T-helper 1 cell treated with Interleukin-12 subunit alpha and Interleukin-12 subunit beta and Interleukin-4 antibody, amounts not matched to agents 30 ng/mL and 1 ng/mL, for 36 hours (primary cell): Measurements from ENCODE around the gene RASIP1. TPM values are rescaled to one million over a fixed set of nuclear protein-coding genes. Genes with fewer than 3 reads are reported as not detected.
"Not testable (repeated sequence)": the region's sequence is repeated elsewhere in the genome, so short reads cannot be mapped to it uniquely, and the experiment has no call there.

Experiments used
- intact Hi-C: fragments of 100-400 bp; cut with micrococcal nuclease; formaldehyde crosslinking; loops from one replicate; pipeline ENCODE4 v1.15.1; 2024
- total RNA-seq: library from RNA; stranded (reverse); gene quantifications from 2 replicates; pipeline ENCODE4 v1.2.3, GENCODE V29; 2022

The RASIP1 gene
- total RNA-seq, result 0.10 and 0.15 TPM in 2 replicates

GRCh38 chr19:48740164-48740972, at the start of gene RASIP1:
Gene RASIP1 (minus strand): TSS chr19:48740610. CDS start chr19:48740282, 328 bp downstream.
- intact Hi-C loops, result loop anchor here (2.0 kb wide), 1 partner anchor 248 kb away; no protein-coding TSS in a partner anchor

GRCh38 chr19:48787331-48787730, 46.9 kb upstream of the RASIP1 start:
- intact Hi-C loops, result loop anchor here (10.0 kb wide), 1 partner anchor 417 kb away; no protein-coding TSS in a partner anchor

GRCh38 chr19:48786422-48786821, 46.0 kb upstream of the RASIP1 start:
- intact Hi-C loops, result loop anchor here (10.0 kb wide), 1 partner anchor 418 kb away; no protein-coding TSS in a partner anchor

- intact Hi-C loops, result loop anchor here (10.0 kb wide), 1 partner anchor 420 kb away; no protein-coding TSS in a partner anchor
These were observed 44.1 kb upstream of the RASIP1 start for GRCh38 chr19:48784527-48784926.

DNA sequence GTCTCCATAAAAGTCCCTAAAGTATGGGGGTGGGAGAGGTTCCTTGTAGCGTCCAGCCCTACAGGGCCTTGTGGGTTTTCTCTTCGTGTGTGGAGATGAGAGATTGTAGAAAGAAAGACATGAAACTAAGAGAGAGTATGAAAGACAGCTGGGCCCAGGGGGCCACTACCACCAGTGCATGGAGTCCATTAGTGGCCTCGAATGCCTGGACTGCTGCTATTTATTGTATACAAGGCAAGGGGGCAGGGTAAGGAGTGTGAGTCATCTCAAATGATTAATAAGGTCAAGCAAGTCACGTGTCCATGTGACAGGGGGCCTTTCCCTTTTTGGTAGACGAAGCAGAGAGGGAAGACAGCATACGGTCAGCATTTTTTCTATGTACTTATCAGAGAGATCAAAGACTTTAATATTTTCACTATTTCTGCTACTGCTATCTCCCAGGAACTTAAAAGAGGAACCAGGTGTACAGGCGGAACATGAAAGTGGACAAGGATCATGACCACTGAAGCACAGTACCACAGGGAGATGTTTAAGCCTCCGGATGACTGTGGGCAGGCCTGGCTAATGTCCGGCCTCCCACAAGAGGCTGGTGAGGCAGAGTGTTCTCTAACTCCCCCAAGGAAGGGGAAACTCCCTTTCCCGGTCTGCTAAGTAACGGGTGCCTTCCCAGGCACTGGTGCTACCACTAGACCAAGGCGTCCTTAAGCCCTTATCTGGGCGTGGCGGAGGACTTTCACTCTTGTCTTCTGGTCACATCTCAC, 40.4 kb upstream of the RASIP1 start:
- intact Hi-C loops, result loop anchor here (10.0 kb wide), 1 partner anchor 424 kb away; no protein-coding TSS in a partner anchor

- intact Hi-C loops, result loop anchor here (10.0 kb wide), 1 partner anchor 425 kb away; no protein-coding TSS in a partner anchor
These were observed 39.2 kb upstream of the RASIP1 start for GRCh38 chr19:48779636-48780035.

DNA sequence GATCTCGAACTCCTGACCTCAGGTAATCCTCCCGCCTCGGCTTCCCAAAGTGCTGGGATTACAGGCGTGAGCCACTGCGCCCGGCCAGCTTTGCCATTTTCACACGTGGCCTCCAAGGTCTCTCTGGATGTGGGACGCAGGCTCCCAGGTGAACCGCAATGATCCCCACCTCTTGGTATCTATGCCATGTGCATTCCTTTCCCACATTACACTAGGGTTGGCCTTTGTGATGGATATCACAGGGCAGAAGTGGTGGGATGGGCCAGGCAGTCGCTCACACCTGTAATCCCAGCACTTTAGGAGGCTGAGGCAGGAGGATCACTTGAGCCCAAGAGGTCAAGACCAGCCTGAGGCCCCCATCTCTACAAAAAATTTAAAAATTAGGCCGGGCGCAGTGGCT, 37.3 kb upstream of the RASIP1 start:
- intact Hi-C loops, result no loop called here

GRCh38 chr19:48777139-48777538, 36.7 kb upstream of the RASIP1 start:
- intact Hi-C loops, result no loop called here

- intact Hi-C loops, result no loop called here
These were observed 32.1 kb upstream of the RASIP1 start for GRCh38 chr19:48772503-48772953.

- intact Hi-C loops, result no loop called here
These were observed 30.5 kb upstream of the RASIP1 start for GRCh38 chr19:48770734-48771472.

DNA sequence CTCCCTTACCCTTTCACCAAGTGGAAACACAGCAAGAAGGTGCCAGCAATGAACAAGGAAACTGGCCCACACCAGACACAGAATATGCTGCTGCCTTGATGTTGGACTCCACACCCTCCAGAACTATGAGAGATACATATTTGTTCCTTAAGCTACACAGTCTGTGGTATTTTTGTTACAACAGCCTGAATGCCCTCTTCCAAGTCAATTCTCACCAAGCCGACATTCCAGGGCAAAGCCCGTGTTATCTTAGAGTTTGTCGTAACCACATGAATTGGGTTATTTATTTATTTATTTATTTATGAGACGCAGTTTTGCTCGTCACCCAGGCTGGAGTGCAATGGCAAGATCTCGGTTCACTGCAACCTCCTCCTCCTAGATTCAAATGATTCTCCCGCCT, 29.9 kb upstream of the RASIP1 start:
- intact Hi-C loops, result no loop called here

- intact Hi-C loops, result no loop called here
These were observed 28.7 kb upstream of the RASIP1 start for GRCh38 chr19:48768994-48769713.

DNA sequence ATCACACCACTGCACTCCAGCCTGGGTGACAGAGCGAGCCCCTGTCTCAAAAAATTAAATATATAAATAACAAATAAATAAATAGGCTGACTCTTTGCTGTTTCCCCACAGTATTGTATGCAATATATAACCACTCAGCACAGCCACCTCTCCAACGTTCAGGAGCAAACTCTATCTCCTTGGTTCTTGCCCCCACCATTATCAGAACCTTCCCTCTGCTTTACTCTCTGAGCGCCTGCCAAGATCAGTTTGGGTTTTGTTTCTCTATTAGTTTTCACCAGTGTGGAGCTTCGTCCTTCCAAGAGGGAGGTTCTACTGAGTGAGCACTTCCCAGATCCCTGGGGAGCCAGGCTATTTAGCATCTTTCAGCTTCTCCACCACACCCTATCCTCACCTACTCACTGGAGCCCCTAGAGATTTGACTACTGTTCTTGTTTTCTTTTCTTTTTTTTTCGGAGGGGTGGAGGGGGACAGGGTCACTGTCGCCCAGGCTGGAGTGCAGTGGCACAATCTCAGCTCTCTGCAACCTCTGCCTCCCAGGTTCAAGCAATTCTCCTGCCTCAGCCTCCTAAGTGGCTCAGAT, 27.9 kb upstream of the RASIP1 start:
- intact Hi-C loops, result not testable (repeated sequence)

DNA sequence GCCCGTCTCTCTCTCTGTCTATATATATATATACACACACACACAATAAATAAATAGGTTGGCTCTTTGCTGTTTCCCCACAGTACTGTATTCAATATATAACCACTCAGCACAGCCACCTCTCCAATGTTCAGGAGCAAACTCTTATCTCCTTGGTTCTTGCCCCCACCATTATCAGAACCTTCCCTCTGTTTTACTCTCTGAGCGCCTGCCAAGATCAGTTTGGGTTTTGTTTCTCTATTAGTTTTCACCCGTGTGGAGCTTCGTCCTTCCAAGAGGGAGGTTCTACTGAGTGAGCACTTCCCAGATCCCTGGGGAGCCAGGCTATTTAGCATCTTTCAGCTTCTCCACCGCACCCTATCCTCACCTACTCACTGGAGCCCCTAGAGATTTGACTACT, 25.4 kb upstream of the RASIP1 start:
- intact Hi-C loops, result not testable (repeated sequence)

- intact Hi-C loops, result no loop called here
These were observed 20.2 kb upstream of the RASIP1 start for GRCh38 chr19:48760504-48761205.

- intact Hi-C loops, result no loop called here
These were observed 17.3 kb upstream of the RASIP1 start for GRCh38 chr19:48757741-48758144.

DNA sequence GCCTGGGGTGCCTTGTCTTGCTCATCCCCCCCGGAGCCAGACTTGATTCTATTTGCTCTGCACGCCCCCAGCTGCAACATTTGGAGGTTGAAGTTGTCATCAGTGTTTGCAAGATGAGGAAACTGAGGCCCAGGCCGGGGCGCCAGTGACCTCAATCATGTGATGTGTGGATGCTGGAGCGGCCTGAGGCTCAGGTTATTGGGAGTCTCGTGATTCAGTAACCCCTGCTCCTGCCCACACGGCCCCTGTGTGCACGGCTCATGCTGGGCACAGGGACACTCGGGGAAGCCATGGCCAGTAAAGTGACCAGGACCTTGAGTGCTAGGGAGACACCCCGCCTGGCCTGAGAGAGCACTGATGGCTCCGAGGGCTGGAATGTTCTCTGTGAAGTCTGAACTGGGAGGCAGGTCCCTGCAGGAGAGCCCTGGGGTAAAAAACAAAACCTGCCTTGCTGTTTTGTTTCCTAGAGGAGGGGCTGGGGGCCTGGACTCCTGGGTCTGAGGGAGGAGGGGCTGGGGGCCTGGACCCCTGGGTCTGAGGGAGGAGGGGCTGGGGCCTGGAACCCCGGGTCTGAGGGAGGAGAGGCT, 16.8 kb upstream of the RASIP1 start:
- intact Hi-C loops, result no loop called here

- intact Hi-C loops, result no loop called here
These were observed 16.3 kb upstream of the RASIP1 start for GRCh38 chr19:48756686-48757085.

DNA sequence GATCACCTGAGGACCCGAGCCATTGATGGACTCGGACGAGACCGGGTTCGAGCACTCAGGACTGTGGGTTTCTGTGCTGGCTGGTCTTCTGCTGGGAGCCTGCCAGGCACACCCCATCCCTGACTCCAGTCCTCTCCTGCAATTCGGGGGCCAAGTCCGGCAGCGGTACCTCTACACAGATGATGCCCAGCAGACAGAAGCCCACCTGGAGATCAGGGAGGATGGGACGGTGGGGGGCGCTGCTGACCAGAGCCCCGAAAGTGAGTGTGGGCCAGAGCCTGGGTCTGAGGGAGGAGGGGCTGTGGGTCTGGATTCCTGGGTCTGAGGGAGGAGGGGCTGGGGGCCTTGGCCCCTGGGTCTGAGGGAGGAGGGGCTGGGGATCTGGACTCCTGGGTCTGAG, 15.8 kb upstream of the RASIP1 start:
- intact Hi-C loops, result no loop called here
